Gastroesophageal sphincter (tissue), 3 donors: ENCODE measurements around the gene HELZ2.

Experiments
- POLR2A ChIP-seq, 2 donors: fragments of 450-650 bp; IDR thresholded peaks; one replicate each; pipeline ENCODE4 v1.6.1; 2017; ENCODE audit warnings: antibody characterized with exemption in 2 of 2, mild to moderate bottlenecking in 2 of 2, moderate library complexity in 1 of 2
- POLR2AphosphoS5 ChIP-seq: sonication (generic); formaldehyde crosslinking; IDR thresholded peaks from one replicate; pipeline ENCODE4 v1.6.1; 2017; ENCODE audit warnings: antibody characterized with exemption
- TF ChIP-seq, protein P1 (sequence below), 4 experiments: fragments of 200-600 bp in 2 of 4; fragments of 450-650 bp in 2 of 4; sonication (generic) in 1 of 4; IDR thresholded peaks; one replicate each; pipeline ENCODE4 v1.5.1; 2017 to 2019; ENCODE audit warnings: antibody characterized with exemption in 4 of 4, mild to moderate bottlenecking in 2 of 4, moderate library complexity in 2 of 4

DNA sequence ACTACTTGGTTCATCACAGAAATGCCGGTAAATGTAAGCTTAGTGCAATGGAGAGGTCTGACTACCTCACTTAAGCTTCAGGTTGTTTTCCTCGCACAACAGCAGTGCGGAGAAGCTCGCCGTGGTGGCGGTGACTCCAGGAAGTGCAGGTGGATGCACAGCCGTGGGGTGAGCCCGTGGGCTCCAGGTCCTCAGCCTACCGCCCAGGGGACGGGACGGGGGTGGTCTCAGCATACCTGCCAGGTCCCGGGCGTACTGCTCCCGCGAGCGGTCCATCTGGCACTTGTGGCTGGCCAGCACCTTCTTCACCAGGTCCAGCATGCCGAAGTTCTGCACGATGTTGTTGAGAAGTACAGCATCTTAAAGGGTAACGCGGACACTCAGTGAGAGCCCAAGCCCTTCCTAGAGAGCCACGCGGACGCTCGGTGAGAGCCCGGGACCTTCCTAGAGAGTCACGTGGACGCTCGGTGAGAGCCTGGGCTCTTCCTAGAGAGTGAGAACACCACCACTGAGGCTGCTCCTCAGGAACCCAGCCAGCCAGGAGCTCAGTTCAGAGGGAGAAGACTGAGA, 17.8 kb upstream of the HELZ2 start:
- TF ChIP-seq, protein P1, sequence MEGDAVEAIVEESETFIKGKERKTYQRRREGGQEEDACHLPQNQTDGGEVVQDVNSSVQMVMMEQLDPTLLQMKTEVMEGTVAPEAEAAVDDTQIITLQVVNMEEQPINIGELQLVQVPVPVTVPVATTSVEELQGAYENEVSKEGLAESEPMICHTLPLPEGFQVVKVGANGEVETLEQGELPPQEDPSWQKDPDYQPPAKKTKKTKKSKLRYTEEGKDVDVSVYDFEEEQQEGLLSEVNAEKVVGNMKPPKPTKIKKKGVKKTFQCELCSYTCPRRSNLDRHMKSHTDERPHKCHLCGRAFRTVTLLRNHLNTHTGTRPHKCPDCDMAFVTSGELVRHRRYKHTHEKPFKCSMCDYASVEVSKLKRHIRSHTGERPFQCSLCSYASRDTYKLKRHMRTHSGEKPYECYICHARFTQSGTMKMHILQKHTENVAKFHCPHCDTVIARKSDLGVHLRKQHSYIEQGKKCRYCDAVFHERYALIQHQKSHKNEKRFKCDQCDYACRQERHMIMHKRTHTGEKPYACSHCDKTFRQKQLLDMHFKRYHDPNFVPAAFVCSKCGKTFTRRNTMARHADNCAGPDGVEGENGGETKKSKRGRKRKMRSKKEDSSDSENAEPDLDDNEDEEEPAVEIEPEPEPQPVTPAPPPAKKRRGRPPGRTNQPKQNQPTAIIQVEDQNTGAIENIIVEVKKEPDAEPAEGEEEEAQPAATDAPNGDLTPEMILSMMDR (IDR thresholded peaks at IDR 0.05) = no peak
- TF ChIP-seq POLR2A (IDR thresholded peaks at IDR 0.05) = no peak
- no peak for TF ChIP-seq POLR2AphosphoS5
